Uterine smooth muscle cell (primary cell): ENCODE measurements around the gene SOX14. TPM values are rescaled to one million over a fixed set of nuclear protein-coding genes. Genes with fewer than 3 reads are reported as not detected.

Experiments used
- total RNA-seq: library from RNA; depleted of rRNA; stranded (reverse); fragments of >200 nt; gene quantifications from 2 replicates; pipeline ENCODE4 v1.2.3, GENCODE V29; 2014

SOX14 gene
- not detected in 2 replicates for total RNA-seq

DNA sequence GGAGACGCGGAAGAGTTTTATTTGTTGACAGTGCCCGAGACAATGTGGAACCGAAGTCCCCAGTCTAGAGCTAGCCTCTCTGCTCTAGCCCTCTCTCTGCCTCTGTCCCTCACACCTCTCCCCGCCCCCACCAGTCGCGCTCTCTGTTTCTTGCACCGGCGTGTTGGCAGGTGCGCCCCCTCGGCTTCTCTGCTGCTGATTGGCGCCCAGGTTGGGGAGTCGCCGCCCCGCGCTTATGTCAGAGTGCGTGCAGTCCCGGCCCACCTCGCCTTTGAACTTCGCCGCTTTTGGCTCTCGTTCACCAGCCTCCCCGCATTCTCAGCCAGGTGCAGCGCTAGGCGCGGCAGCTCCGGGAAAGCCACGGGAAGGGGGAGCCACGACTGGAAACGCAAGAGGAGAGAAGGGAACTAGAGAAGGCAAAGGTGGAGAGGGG lies at the start of gene SOX14:
TSS of gene SOX14 (plus strand) at position 315 of the 433 bp plus-strand sequence. CDS start 470 bp downstream, outside the sequence.

Other genes starting within 250 kb of the SOX14 start
- 0.12 TPM in 1 of 2 replicates, not detected in the other for gene CLDN18, start 245.8 kb downstream of the SOX14 start, total RNA-seq